ENCODE results near the gene PAXX.

PAXX gene

GRCh38 chr9:136953771-136954269, 38.4 kb upstream of the PAXX start:
- no peak for DNase-seq

GRCh38 chr9:136954270-136955083, 37.7 kb upstream of the PAXX start:
- DNase-seq: no peak

- no peak for DNase-seq
These were observed 36.9 kb upstream of the PAXX start for GRCh38 chr9:136955202-136955942.

GRCh38 chr9:136955943-136956335, 36.3 kb upstream of the PAXX start:
- no peak for DNase-seq

GRCh38 chr9:136956604-136957003, 35.6 kb upstream of the PAXX start:
- DNase-seq: no peak

- DNase-seq: no peak
These were observed 34.8 kb upstream of the PAXX start for GRCh38 chr9:136957461-136957860.

GRCh38 chr9:136957901-136958300, 34.3 kb upstream of the PAXX start:
- no peak for DNase-seq

- DNase-seq: no peak
These were observed 33.7 kb upstream of the PAXX start for GRCh38 chr9:136958473-136958872.

- DNase-seq: no peak
These were observed 33.0 kb upstream of the PAXX start for GRCh38 chr9:136958898-136959850.

GRCh38 chr9:136960212-136960937, 31.8 kb upstream of the PAXX start:
- DNase-seq: no peak

GRCh38 chr9:136960938-136961275, 31.3 kb upstream of the PAXX start:
- no peak for DNase-seq

- DNase-seq: no peak
These were observed 30.8 kb upstream of the PAXX start for GRCh38 chr9:136961279-136962065.

GRCh38 chr9:136962163-136962562, 30.1 kb upstream of the PAXX start:
- DNase-seq: no peak

GRCh38 chr9:136962701-136963248, 29.4 kb upstream of the PAXX start:
- no peak for DNase-seq

- no peak for DNase-seq
These were observed 28.9 kb upstream of the PAXX start for GRCh38 chr9:136963341-136963740.

GRCh38 chr9:136963751-136964150, 28.5 kb upstream of the PAXX start:
- no peak for DNase-seq

- DNase-seq: no peak
These were observed 28.0 kb upstream of the PAXX start for GRCh38 chr9:136964171-136964689.

- DNase-seq: no peak
These were observed 27.3 kb upstream of the PAXX start for GRCh38 chr9:136964833-136965422.

- DNase-seq: no peak
These were observed 26.3 kb upstream of the PAXX start for GRCh38 chr9:136965771-136966484.

All from KG1 (cell line).